ENCODE measurements around the gene LRCH1. TPM values are rescaled to one million over a fixed set of nuclear protein-coding genes. Genes with fewer than 3 reads are reported as not detected.

LRCH1 gene
- total and polyA plus RNA-seq, 2 donors from 2014 or later = 10.2 to 39.0 TPM

GRCh38 chr13:46698910-46699460 lies 146.0 kb downstream of the LRCH1 start:
- TF ChIP-seq CTCF (IDR thresholded peaks at IDR 0.05; ENCODE audit: borderline replicate concordance, extremely low read depth, insufficient read depth) = no peak
- H3K36me3 ChIP-seq (ENCODE audit: control insufficient read depth in 2 of 3, insufficient read depth in 3 of 3, low read length in 3 of 3) = peaks cover 7 to 53% (median 32%) of the 10 kb centered on the region in 3 donors
- no peak overlapping the region for H3K27ac ChIP-seq (ENCODE audit: low read depth in 2 of 2, low read length in 2 of 2)

GRCh38 chr13:46712524-46712923 lies 159.6 kb downstream of the LRCH1 start:
- Histone ChIP-seq H3K9me3 (ENCODE audit: control insufficient read depth in 2 of 3, insufficient read depth in 1 of 3, low read length in 3 of 3) (no peaks in the 10 kb centered on the region), H3K27ac (ENCODE audit: low read depth in 2 of 2, low read length in 2 of 2) (no peak overlapping the region), H3K27me3 (ENCODE audit: control insufficient read depth, insufficient read depth, low read length) (no peaks in the 10 kb centered on the region), H3K4me1 (ENCODE audit: control insufficient read depth in 2 of 3, insufficient read depth in 2 of 3, low read depth in 1 of 3, low read length in 3 of 3) (peaks cover 0 to 2% (median 0%) of the 10 kb centered on the region in 3 donors), H3K4me3 (ENCODE audit: low read length in 3 of 3) (no peak overlapping the region), H3K36me3 (ENCODE audit: control insufficient read depth in 2 of 3, insufficient read depth in 3 of 3, low read length in 3 of 3) (peaks cover 7 to 25% (median 8%) of the 10 kb centered on the region in 3 donors), H3K9ac (ENCODE audit: low read length in 3 of 3) (no peak overlapping the region)
- FAIRE-seq (no peak), DNase-seq (peak in 1 of 5 donors; percentile 25)
- no peak for TF ChIP-seq CTCF (IDR thresholded peaks at IDR 0.05; ENCODE audit: borderline replicate concordance, extremely low read depth, insufficient read depth)
- intact Hi-C loops (cut with DNase I) = no loop called here

More at GRCh38 chr13:46698910-46699460, 146.0 kb downstream of the LRCH1 start:
- DNase-seq (no peak), FAIRE-seq (no peak)
- Histone ChIP-seq H3K4me1 (ENCODE audit: control insufficient read depth in 2 of 3, insufficient read depth in 2 of 3, low read depth in 1 of 3, low read length in 3 of 3) (peaks cover 0 to 2% (median 0%) of the 10 kb centered on the region in 3 donors), H3K9ac (ENCODE audit: low read length in 3 of 3) (no peak overlapping the region), H3K4me3 (ENCODE audit: low read length in 3 of 3) (no peak overlapping the region), H3K9me3 (ENCODE audit: control insufficient read depth in 2 of 3, insufficient read depth in 1 of 3, low read length in 3 of 3) (no peaks in the 10 kb centered on the region), H3K27me3 (ENCODE audit: control insufficient read depth, insufficient read depth, low read length) (no peaks in the 10 kb centered on the region)
- intact Hi-C loops (cut with DNase I) = no loop called here

GRCh38 chr13:46715363-46715762 lies 162.4 kb downstream of the LRCH1 start:
- no peaks in the 10 kb centered on the region for H3K9me3 ChIP-seq (ENCODE audit: control insufficient read depth in 2 of 3, insufficient read depth in 1 of 3, low read length in 3 of 3)
- H3K27ac ChIP-seq (ENCODE audit: low read depth in 2 of 2, low read length in 2 of 2) = no peak overlapping the region
- no peaks in the 10 kb centered on the region for H3K27me3 ChIP-seq (ENCODE audit: control insufficient read depth, insufficient read depth, low read length)
- FAIRE-seq = no peak
- intact Hi-C loops (cut with DNase I) = no loop called here
- no peak overlapping the region for H3K4me3 ChIP-seq (ENCODE audit: low read length in 3 of 3)
- peaks cover 0 to 2% (median 0%) of the 10 kb centered on the region in 3 donors for H3K4me1 ChIP-seq (ENCODE audit: control insufficient read depth in 2 of 3, insufficient read depth in 2 of 3, low read depth in 1 of 3, low read length in 3 of 3)
- TF ChIP-seq CTCF (IDR thresholded peaks at IDR 0.05; ENCODE audit: borderline replicate concordance, extremely low read depth, insufficient read depth) = no peak
- no peak overlapping the region for H3K9ac ChIP-seq (ENCODE audit: low read length in 3 of 3)
- H3K36me3 ChIP-seq (ENCODE audit: control insufficient read depth in 2 of 3, insufficient read depth in 3 of 3, low read length in 3 of 3) = peaks cover 4 to 15% (median 5%) of the 10 kb centered on the region in 3 donors
- DNase-seq = no peak

All from kidney (tissue), 14 donors.